Keratinocyte (primary cell): ENCODE data around the gene SHQ1. TPM values are rescaled to one million over a fixed set of nuclear protein-coding genes. Genes with fewer than 3 reads are reported as not detected.

Experiments used
- DNase-seq: peaks from one replicate; pipeline ENCODE4 v3.0.0-alpha.2; 2011; ENCODE audit warnings: low read depth, missing footprints, low spot score
- FAIRE-seq: peaks from 2 replicates; lab custom pipeline; 2011; peaks lifted over from hg19 to GRCh38; lab: Jason Lieb, UNC
- H2AFZ ChIP-seq: 2 replicates; pipeline ENCODE4 v1.6.0; 2012; ENCODE audit warnings: low read length, control low read depth, inconsistent platforms; ENCODE audit not compliant: control insufficient read depth
- H3K27ac ChIP-seq: 2 replicates; pipeline ENCODE4 v1.5.1; 2011; ENCODE audit warnings: low read length; ENCODE audit not compliant: control insufficient read depth, insufficient read depth
- H3K27me3 ChIP-seq: 3 replicates; pipeline ENCODE4 v1.6.0; 2011; ENCODE audit warnings: low read length; ENCODE audit not compliant: control insufficient read depth, insufficient read depth; ENCODE audit errors: extremely low read depth
- H3K36me3 ChIP-seq, 2 experiments: 2 replicates in 1 of 2; 3 replicates in 1 of 2; pipeline ENCODE4 v1.5.1; 2011; ENCODE audit warnings: low read length in 2 of 2, mild to moderate bottlenecking in 1 of 2; ENCODE audit not compliant: control insufficient read depth in 2 of 2, insufficient read depth in 2 of 2; ENCODE audit errors: extremely low read depth in 1 of 2
- H3K4me1 ChIP-seq: 3 replicates; pipeline ENCODE4 v1.5.1; 2011; ENCODE audit warnings: low read length; ENCODE audit not compliant: control insufficient read depth, insufficient read depth; ENCODE audit errors: extremely low read depth
- H3K4me2 ChIP-seq: 3 replicates; pipeline ENCODE4 v1.6.0; 2011; ENCODE audit warnings: low read depth, low read length; ENCODE audit not compliant: control insufficient read depth, insufficient read depth; ENCODE audit errors: extremely low read depth
- H3K4me3 ChIP-seq, 3 experiments: fragments of 200-600 bp in 1 of 3; sonication (generic) in 1 of 3; 2 replicates in 2 of 3; 3 replicates in 1 of 3; pipeline ENCODE4 v1.5.1; 2011 to 2016; ENCODE audit warnings: low read length in 3 of 3, mild to moderate bottlenecking in 3 of 3, control low read depth in 2 of 3, inconsistent platforms in 1 of 3, low read depth in 1 of 3, mixed read lengths in 1 of 3, mixed run types in 1 of 3, moderate library complexity in 1 of 3; ENCODE audit not compliant: control insufficient read depth in 2 of 3, insufficient read depth in 2 of 3; ENCODE audit errors: extremely low read depth in 1 of 3
- H3K79me2 ChIP-seq: 2 replicates; pipeline ENCODE4 v1.6.0; 2012; ENCODE audit warnings: low read length; ENCODE audit not compliant: control insufficient read depth, insufficient read depth
- H3K9ac ChIP-seq: 3 replicates; pipeline ENCODE4 v1.6.0; 2011; ENCODE audit warnings: low read length; ENCODE audit not compliant: control insufficient read depth, insufficient read depth; ENCODE audit errors: extremely low read depth
- H3K9me1 ChIP-seq: 3 replicates; pipeline ENCODE4 v1.6.0; 2011; ENCODE audit warnings: low read length; ENCODE audit not compliant: control insufficient read depth, insufficient read depth; ENCODE audit errors: extremely low read depth
- H3K9me3 ChIP-seq: 2 replicates; pipeline ENCODE4 v1.5.1; 2012; ENCODE audit warnings: low read depth, low read length; ENCODE audit not compliant: control insufficient read depth
- H4K20me1 ChIP-seq: 3 replicates; pipeline ENCODE4 v1.6.0; 2011; ENCODE audit warnings: low read length; ENCODE audit not compliant: control insufficient read depth, insufficient read depth; ENCODE audit errors: extremely low read depth
- CTCF ChIP-seq, 3 experiments: IDR thresholded peaks in 1 of 3; conservative IDR thresholded peaks in 1 of 3; optimal IDR thresholded peaks in 1 of 3; 2 replicates in 2 of 3; 3 replicates in 1 of 3; pipeline versions ENCODE3 to v1.5.1; 2011; ENCODE audit warnings: low read length in 3 of 3, mild to moderate bottlenecking in 3 of 3, moderate library complexity in 2 of 3, control low read depth in 1 of 3, inconsistent platforms in 1 of 3; ENCODE audit not compliant: insufficient read depth in 2 of 3; ENCODE audit errors: extremely low read depth in 1 of 3
- EZH2 ChIP-seq: IDR thresholded peaks from one replicate; pipeline ENCODE4 v1.6.1; 2012; ENCODE audit warnings: inconsistent platforms, mild to moderate bottlenecking, low read length, moderate library complexity
- dilution Hi-C: fragments of 300-500 bp; cut with MboI; formaldehyde crosslinking; loops from one replicate; pipeline ENCODE4 v1.7.0; 2020; ENCODE audit warnings: low sequenced_read_pairs; ENCODE audit not compliant: extremely low pct_ligation_motif_present
- polyA plus RNA-seq, 5 experiments: library from polyadenylated mRNA; depleted of rRNA in 3 of 5; stranded (reverse) in 3 of 5; stranded (forward) in 1 of 5; unstranded in 1 of 5; fragments of >200 nt; gene quantifications; 1 replicate in 1 of 5; 2 replicates in 3 of 5; 3 replicates in 1 of 5; pipeline versions ENCODE4 v1.2.1 to v1.2.3, GENCODE V29; 2011 to 2012; ENCODE audit warnings: missing spikeins in 2 of 5, low read depth in 1 of 5, low replicate concordance in 1 of 5

The SHQ1 gene
- polyA plus RNA-seq, 1 donor (not counting 4 experiments of a cell fraction or from before 2014, with no cell fraction given) = 17.7 TPM

- TF ChIP-seq CTCF (optimal IDR thresholded peaks at IDR 0.05 in 1 of 3, IDR thresholded peaks at IDR 0.05 in 1 of 3, conservative IDR thresholded peaks at IDR 0.05 in 1 of 3; ENCODE audit: extremely low read depth in 1 of 3, insufficient read depth in 2 of 3, low read length in 3 of 3) (no peak), EZH2 (no peak)
- dilution Hi-C loops = no loop called here
- Histone ChIP-seq H2AFZ (no peak overlapping the region), H3K4me3 (no peak overlapping the region), H3K27ac (no peak overlapping the region), H3K9me3 (no peaks in the 10 kb centered on the region), H3K4me1 (no peaks in the 10 kb centered on the region), H3K27me3 (no peaks in the 10 kb centered on the region), H3K4me2 (no peak overlapping the region), H4K20me1 (no peaks in the 10 kb centered on the region), H3K79me2 (no peaks in the 10 kb centered on the region), H3K36me3 (peaks cover 0 to 7% of the 10 kb centered on the region in 2 experiments), H3K9ac (no peak overlapping the region), H3K9me1 (no peaks in the 10 kb centered on the region)
- DNase-seq (no peak), FAIRE-seq (no peak)
Observed at GRCh38 chr3:72830452-72831223, 17.6 kb downstream of the SHQ1 start.

- no peaks in the 10 kb centered on the region for H3K9me1 ChIP-seq
- H3K4me3 ChIP-seq = no peak overlapping the region
- no peaks in the 10 kb centered on the region for H3K79me2 ChIP-seq
- TF ChIP-seq EZH2 (no peak), CTCF (optimal IDR thresholded peaks at IDR 0.05 in 1 of 3, IDR thresholded peaks at IDR 0.05 in 1 of 3, conservative IDR thresholded peaks at IDR 0.05 in 1 of 3; ENCODE audit: extremely low read depth in 1 of 3, insufficient read depth in 2 of 3, low read length in 3 of 3) (no peak)
- H3K27me3 ChIP-seq = no peaks in the 10 kb centered on the region
- H3K4me1 ChIP-seq = no peaks in the 10 kb centered on the region
- no peaks in the 10 kb centered on the region for H4K20me1 ChIP-seq
- DNase-seq (no peak), FAIRE-seq (no peak)
- H3K4me2 ChIP-seq = no peak overlapping the region
- no peaks in the 10 kb centered on the region for H3K9me3 ChIP-seq
- H3K9ac ChIP-seq = no peak overlapping the region
- H3K36me3 ChIP-seq = peaks cover 0 to 5% of the 10 kb centered on the region in 2 experiments
- H3K27ac ChIP-seq = no peak overlapping the region
- dilution Hi-C loops = no loop called here
- H2AFZ ChIP-seq = no peak overlapping the region
Observed at GRCh38 chr3:72829701-72830100, 18.5 kb downstream of the SHQ1 start.
